A172 (cell line): ENCODE measurements around the gene SLC6A2. TPM values are rescaled to one million over a fixed set of nuclear protein-coding genes. Genes with fewer than 3 reads are reported as not detected.
A peak's percentile ranks its signal among the peaks of the same experiment; 100 is the strongest.

Experiments used
- DNase-seq: peaks from one replicate; pipeline ENCODE4 v3.0.0-alpha.2; 2015; ENCODE audit warnings: low spot score
- total RNA-seq: library from RNA; depleted of rRNA; stranded (reverse); fragments of >200 nt; shearing (Covaris generic); gene quantifications from 2 replicates; pipeline ENCODE4 v1.2.3, GENCODE V29; 2014

Gene SLC6A2
- total RNA-seq, 1 experiment from 2014 or later, result 7.4 TPM

- no peak for DNase-seq
Measured at GRCh38 chr16:55671974-55672280, 16.1 kb downstream of the SLC6A2 start.

GRCh38 chr16:55672471-55672870, 16.7 kb downstream of the SLC6A2 start:
- DNase-seq, result peak; percentile 10

GRCh38 chr16:55678161-55678821, 22.5 kb downstream of the SLC6A2 start:
- no peak for DNase-seq

DNA sequence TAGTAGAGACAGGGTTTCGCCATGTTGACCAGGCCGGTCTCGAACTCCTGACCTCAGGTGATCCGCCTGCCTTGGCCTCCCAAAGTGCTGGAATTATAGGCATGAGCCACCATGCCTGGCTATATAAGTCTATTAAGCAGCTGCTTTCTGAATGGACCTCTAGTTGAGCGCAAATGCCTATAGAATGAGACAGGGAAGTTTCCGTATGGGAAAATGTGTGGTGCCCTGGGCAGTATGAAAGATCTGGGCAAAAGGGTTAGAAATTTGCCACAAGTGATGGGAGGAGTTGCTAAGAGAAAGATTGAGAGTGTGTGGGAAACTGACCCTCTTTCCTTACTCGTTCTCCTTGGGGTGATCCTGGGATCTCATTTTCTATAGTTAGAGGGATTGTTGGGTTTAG, 26.3 kb downstream of the SLC6A2 start:
- no peak for DNase-seq

DNA sequence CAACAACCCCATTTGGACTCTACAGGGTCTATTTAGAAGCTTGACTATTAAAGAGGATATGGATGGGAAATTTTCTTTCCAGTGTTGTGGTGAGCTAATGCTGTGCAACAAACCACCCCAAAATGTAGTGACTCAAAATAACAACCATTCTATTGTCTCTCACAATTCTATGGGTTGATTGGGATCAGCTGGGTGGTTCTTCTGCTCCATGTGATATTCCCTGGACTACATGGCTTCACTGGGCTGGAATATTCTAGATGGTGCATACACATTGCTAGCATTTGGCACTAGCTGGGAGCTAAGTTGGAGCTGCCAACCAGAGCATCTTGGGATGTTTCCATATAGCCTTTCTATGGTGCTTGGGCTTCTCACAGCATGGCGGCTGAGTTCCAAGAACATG, 30.2 kb downstream of the SLC6A2 start:
- DNase-seq, result no peak

GRCh38 chr16:55686671-55687070, 30.9 kb downstream of the SLC6A2 start:
- no peak for DNase-seq

DNA sequence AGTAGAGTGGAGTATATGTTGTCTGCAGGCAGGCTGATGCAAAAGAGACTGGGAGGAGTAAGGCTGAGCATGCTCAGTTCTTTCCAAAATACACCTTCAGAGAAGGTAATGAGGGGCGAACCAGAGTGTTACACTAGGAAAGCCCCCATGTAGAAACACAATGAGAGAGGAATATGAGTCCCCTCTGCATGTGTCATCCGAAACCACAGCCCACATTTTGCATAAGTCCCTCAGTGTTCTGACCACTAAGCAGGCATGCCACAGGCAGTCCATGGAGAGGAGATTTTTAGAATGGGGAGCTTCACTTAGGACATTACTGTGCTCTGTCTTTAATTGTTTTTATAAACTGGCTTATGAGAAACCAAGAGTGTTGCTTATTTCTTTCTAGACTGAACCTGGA, 32.0 kb downstream of the SLC6A2 start:
- DNase-seq, result no peak

- DNase-seq, result no peak
Measured at GRCh38 chr16:55690841-55691240, 35.1 kb downstream of the SLC6A2 start.

DNA sequence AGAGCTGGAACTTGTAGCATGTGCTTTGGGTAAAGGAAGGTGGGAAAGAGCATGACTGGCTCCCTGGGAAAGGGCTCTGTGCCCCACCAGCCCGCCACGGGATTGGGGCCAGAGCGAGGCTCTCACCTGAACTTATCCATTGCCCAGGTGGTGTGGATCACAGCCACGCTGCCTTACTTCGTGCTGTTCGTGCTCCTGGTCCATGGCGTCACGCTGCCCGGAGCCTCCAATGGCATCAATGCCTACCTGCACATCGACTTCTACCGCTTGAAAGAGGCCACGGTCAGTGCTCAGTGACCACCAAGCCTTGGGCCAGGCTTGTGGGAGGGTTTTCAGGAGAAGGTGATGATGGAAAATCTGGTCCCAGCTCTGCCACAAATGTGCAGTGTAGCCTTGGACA, 36.0 kb downstream of the SLC6A2 start:
- no peak for DNase-seq

DNA sequence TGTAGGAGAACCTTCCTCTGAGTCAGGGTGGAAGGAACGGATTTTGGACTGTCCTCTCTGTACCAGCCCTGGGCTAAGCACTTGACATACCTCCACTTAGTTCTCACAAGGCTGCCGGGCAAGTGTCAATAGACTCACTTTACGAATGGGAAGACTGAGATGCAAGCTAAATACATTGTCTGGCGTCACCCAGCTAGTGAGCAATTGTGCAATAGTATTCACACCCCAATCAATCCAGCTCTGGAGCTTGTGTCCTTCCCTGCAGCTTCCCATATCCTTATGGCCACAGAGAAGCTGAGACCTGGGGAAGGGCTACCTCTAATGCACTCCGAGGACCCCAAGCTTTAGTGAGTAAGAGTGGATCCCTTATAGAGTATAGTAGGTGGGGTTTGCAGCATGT, 39.8 kb downstream of the SLC6A2 start:
- no peak for DNase-seq

GRCh38 chr16:55697867-55698266, 42.1 kb downstream of the SLC6A2 start:
- no peak for DNase-seq

DNA sequence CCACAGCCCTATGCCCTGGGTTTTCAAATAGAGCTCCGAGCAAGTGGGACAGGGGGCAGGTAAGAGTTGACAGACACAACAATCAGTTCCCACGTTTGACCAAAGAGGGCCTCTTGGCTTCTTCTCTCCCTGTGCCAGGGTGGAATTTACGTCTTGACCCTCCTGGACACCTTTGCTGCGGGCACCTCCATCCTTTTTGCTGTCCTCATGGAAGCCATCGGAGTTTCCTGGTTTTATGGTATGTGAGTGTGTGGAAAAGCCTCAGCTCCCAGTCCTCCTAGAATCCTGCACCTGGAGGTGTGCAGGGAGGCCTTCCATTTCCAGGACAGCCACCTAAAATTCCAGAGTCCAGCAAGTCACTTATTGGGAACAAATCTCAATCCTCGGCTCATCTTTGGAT, 42.5 kb downstream of the SLC6A2 start:
- DNase-seq, result no peak

GRCh38 chr16:55698946-55699345, 43.2 kb downstream of the SLC6A2 start:
- DNase-seq, result no peak

GRCh38 chr16:55699616-55700015, 43.8 kb downstream of the SLC6A2 start:
- DNase-seq, result no peak

- no peak for DNase-seq
Measured at GRCh38 chr16:55700067-55700466, 44.3 kb downstream of the SLC6A2 start.

DNA sequence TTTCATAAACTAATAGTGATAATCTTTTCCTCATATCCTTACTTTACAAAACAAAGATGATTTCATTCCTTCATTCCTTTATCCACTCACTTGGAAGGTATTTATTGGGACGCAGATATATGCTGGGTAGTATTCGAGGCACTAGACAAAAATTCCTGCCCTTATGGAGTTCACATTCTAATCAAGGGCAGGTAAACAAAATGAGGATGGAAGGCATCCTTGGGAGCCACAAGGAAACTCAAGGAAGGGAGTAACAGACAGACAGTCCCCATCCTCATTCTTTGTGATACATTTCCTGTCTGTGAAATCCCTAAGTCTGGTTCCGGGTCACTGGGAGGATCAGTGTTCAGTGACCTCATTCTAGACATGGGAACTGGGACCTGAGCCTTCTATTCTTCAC, 45.2 kb downstream of the SLC6A2 start:
- no peak for DNase-seq

DNA sequence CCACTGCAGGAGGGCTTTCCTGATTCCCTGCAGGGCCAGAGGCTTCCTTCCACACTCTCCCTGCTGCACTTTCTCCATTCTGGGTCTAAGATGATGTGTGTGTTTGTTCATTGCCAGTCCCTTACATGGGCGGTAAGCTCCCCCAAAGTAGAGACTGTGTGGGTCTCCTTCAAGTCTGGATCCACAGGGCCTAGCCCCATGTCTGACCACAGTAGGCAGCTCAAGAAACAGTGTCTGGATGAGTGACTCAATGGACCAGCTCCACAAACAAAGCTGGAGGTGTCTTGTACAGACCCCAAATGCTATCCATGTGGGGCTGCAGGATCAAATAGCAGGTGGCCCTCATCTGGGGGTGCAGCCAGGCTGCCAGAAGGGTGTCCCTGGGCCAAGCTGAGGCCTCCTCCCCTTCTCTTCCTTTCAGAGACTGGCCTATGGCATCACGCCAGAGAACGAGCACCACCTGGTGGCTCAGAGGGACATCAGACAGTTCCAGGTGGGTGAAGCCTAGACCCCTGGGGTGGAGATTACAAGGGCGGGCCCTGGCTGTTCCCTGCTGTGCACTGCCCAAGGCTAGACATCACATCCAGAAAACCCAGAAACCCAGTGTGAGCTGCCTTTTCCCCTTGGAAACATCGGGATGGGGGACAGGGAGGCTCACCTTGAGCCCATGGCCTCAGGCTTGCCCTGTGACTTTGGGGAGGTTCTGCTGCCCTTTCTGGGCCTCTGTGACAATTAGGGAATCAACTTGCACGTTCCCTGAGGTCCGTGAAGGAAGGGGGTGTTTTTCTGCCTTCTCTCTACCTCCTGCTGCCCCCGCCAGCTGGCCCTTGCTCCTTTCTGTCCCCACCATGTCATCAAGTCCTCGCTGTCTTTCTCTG, 45.9 kb downstream of the SLC6A2 start:
- peak; percentile 48 for DNase-seq

DNA sequence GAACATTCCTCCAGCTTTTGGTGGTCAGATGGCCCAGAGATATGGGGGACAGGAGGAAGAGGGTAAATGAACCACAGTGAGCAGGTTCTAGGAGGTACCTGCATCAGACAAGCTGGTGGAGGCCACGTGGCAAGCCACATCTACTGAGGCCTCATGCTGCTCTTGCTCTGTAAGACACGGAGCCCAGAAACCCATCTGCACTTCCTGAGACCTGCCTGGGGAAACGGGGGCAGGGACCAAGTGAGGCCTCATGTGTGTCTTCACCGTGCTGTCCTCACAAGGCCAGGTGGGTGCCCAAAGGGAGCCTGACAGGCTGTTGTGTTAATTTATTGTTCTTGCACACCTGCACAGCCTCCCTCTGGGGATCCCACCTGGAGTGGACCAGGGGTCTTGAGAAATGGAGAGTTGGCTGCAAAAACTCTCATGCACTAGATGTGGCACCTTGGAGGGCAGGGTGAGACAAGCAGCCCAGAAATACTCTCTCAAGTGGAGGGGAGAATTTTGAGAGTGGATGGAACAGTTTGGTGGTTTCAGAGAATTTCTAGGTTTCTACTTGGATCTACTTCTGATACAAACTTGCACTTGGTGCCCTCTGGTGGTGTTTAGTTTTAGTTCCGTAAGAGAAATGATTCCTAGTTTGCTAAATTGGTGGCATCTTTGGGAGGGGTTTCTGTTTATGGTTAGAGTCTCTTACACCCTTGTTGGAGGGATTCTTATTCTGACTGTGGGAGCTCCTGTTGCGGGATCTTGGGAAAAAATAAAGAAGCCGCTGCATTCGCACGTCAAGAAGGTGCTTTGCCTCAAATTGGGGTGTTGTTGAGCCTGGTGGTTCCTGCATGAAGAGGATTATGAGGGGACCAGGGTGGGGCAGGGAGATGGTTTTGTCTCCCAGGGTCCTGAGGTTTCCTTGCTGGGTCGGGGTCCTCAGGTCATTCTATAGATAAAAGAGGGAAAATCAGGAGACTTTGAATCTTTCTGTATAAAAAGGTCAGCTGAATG, 47.5 kb downstream of the SLC6A2 start:
- peak; percentile 55 for DNase-seq

GRCh38 chr16:55706739-55707384, 51.1 kb downstream of the SLC6A2 start:
- DNase-seq, result no peak

- no peak for DNase-seq
Measured at GRCh38 chr16:55709801-55710200, 54.0 kb downstream of the SLC6A2 start.

- peak; percentile 10 for DNase-seq
Measured at GRCh38 chr16:55710466-55710865, 54.7 kb downstream of the SLC6A2 start.
